Endodermal cell (in vitro differentiated cells): ENCODE data around the gene ACTN1. TPM values are rescaled to one million over a fixed set of nuclear protein-coding genes. Genes with fewer than 3 reads are reported as not detected.

Source experiments
- DNase-seq: peaks from one replicate; pipeline ENCODE4 v3.0.0-alpha.2; 2017
- H3K27ac ChIP-seq: 2 replicates; pipeline ENCODE4 v1.5.1; 2013; ENCODE audit warnings: mild to moderate bottlenecking, low read depth, low read length, moderate library complexity
- H3K27me3 ChIP-seq: 2 replicates; pipeline ENCODE4 v1.6.1; 2013; ENCODE audit warnings: mild to moderate bottlenecking, low read length, moderate library complexity; ENCODE audit not compliant: insufficient read depth, control insufficient read depth, poor library complexity, severe bottlenecking
- H3K36me3 ChIP-seq: 2 replicates; pipeline ENCODE4 v1.7.0; 2013; ENCODE audit warnings: mild to moderate bottlenecking, low read length, moderate library complexity; ENCODE audit not compliant: control insufficient read depth, insufficient read depth
- H3K4me1 ChIP-seq: one replicate; pipeline ENCODE4 v1.7.0; 2013; ENCODE audit warnings: low read length; ENCODE audit not compliant: control insufficient read depth, insufficient read depth
- H3K4me3 ChIP-seq: 2 replicates; pipeline ENCODE4 v1.5.1; 2013; ENCODE audit warnings: mild to moderate bottlenecking, low read length, moderate library complexity
- H3K9ac ChIP-seq: 2 replicates; pipeline ENCODE4 v1.6.1; 2013; ENCODE audit warnings: mild to moderate bottlenecking, low read length, moderate library complexity; ENCODE audit not compliant: poor library complexity, severe bottlenecking; ENCODE audit errors: extremely low read depth
- H3K9me3 ChIP-seq: 2 replicates; pipeline ENCODE4 v1.6.1; 2013; ENCODE audit warnings: mild to moderate bottlenecking, low read length, moderate library complexity; ENCODE audit not compliant: control insufficient read depth
- H3K27ac Mint-ChIP-seq: 2 replicates; pipeline ENCODE4 v1.8.0; 2020; ENCODE audit warnings: mixed read lengths
- H3K27me3 Mint-ChIP-seq: 2 replicates; pipeline ENCODE4 v1.8.0; 2021; ENCODE audit warnings: mild to moderate bottlenecking, mixed read lengths; ENCODE audit not compliant: insufficient read depth
- H3K36me3 Mint-ChIP-seq: 2 replicates; pipeline ENCODE4 v1.8.0; 2020; ENCODE audit warnings: low read depth, mixed read lengths
- H3K4me1 Mint-ChIP-seq: 2 replicates; pipeline ENCODE4 v1.8.0; 2020; ENCODE audit warnings: mixed read lengths
- H3K4me3 Mint-ChIP-seq: 2 replicates; pipeline ENCODE4 v1.8.0; 2020; ENCODE audit warnings: mild to moderate bottlenecking, moderate library complexity, mixed read lengths
- H3K9me3 Mint-ChIP-seq: 2 replicates; pipeline ENCODE4 v1.8.0; 2020; ENCODE audit warnings: mild to moderate bottlenecking, mixed read lengths
- WGBS, 2 experiments: methylation state at CpG; one replicate each; pipeline versions ENCODE4 v1.1.5 to v1.1.7; 2013; ENCODE audit warnings: missing lambda C conversion rate in 2 of 2, mixed read lengths in 1 of 2; ENCODE audit not compliant: insufficient coverage in 1 of 2, insufficient read length in 1 of 2; 5-methylcytosine and 5-hydroxymethylcytosine counted together
- total RNA-seq, 2 donors: library from RNA; stranded (reverse); fragmentation: NEBNext Ultra II Directional in 1 of 2; extraction: Animal tissue kit (Norgen Biotek cat#: 25700) in 1 of 2; gene quantifications; 2 replicates in 1 of 2; 3 replicates in 1 of 2; pipeline ENCODE4 v1.2.1, GENCODE V29; 2021
- TF ChIP-seq, protein P1 (sequence below): fragments of 200-600 bp; sonication (generic); conservative IDR thresholded peaks from 2 replicates; pipeline ENCODE4 v1.5.0; 2021; ENCODE audit warnings: antibody characterized with exemption, mild to moderate bottlenecking

Gene ACTN1
- total RNA-seq, 2 donors from 2014 or later = 190 to 275 TPM

DNA sequence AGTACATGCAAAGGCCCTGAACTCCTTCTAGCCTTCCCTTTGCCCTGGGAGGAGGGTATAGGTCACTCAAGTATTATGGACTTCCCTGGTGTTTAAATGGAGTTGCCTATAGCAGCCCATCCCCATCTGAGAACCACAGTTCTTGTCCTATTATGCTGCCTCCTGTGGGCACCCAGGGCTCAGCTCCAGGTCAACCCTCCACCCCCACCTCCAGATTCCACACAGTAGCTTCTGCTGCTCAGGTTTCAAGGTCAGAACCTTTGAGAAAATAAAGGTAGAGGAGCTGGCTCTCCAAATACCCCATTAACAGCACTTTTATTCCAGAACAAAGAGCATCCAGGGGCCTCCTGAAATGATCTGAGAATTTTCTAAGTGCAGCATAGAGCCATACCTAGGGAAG is 57.4 kb downstream of the ACTN1 start:
- Histone ChIP-seq H3K36me3 (peaks cover 96% of the 10 kb centered on the region), H3K27me3 (no peaks in the 10 kb centered on the region), H3K9me3 (peaks cover 11% of the 10 kb centered on the region), H3K4me1 (peaks cover 4% of the 10 kb centered on the region), H3K4me3 (no peak overlapping the region), H3K9ac (no peak overlapping the region), H3K27ac (no peak overlapping the region)
- peak; percentile 68 for DNase-seq
- H3K9me3 Mint-ChIP-seq = no peaks in the 10 kb centered on the region
- no peak overlapping the region for H3K4me3 Mint-ChIP-seq
- H3K27me3 Mint-ChIP-seq = no peaks in the 10 kb centered on the region
- peaks cover 78% of the 10 kb centered on the region for H3K36me3 Mint-ChIP-seq
- no peak overlapping the region for H3K27ac Mint-ChIP-seq
- TF ChIP-seq, protein P1, sequence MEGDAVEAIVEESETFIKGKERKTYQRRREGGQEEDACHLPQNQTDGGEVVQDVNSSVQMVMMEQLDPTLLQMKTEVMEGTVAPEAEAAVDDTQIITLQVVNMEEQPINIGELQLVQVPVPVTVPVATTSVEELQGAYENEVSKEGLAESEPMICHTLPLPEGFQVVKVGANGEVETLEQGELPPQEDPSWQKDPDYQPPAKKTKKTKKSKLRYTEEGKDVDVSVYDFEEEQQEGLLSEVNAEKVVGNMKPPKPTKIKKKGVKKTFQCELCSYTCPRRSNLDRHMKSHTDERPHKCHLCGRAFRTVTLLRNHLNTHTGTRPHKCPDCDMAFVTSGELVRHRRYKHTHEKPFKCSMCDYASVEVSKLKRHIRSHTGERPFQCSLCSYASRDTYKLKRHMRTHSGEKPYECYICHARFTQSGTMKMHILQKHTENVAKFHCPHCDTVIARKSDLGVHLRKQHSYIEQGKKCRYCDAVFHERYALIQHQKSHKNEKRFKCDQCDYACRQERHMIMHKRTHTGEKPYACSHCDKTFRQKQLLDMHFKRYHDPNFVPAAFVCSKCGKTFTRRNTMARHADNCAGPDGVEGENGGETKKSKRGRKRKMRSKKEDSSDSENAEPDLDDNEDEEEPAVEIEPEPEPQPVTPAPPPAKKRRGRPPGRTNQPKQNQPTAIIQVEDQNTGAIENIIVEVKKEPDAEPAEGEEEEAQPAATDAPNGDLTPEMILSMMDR = peak; percentile 55
- H3K4me1 Mint-ChIP-seq = peaks cover 13% of the 10 kb centered on the region

DNA sequence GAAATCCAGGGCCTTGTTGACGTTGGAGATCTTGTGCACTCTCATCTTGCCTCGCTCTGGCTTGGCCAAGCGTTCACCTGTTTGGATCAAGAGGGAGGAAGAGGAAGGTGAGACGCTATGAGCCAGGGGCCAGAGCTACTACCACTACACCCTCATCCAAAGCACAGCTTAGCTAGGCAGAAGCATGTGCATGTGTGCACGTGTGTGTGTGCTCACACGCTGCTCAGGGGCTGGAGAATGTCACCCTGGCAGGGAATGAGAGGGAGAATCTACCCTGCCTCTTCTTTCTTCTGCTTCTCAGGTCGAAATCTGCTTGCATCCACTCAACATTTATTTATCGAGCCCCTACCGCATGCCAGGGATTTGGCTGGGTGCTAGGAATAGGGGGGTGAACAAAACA is 58.1 kb downstream of the ACTN1 start:
- Histone ChIP-seq H3K27me3 (no peaks in the 10 kb centered on the region), H3K9ac (no peak overlapping the region), H3K4me1 (peaks cover 4% of the 10 kb centered on the region), H3K9me3 (peaks cover 6% of the 10 kb centered on the region), H3K36me3 (peaks cover 96% of the 10 kb centered on the region), H3K27ac (no peak overlapping the region), H3K4me3 (no peak overlapping the region)
- TF ChIP-seq, protein P1 = no peak
- DNase-seq = no peak
- Mint-ChIP-seq H3K9me3 (no peaks in the 10 kb centered on the region), H3K4me3 (no peak overlapping the region), H3K27ac (peak overlapping the region; percentile 27), H3K36me3 (peaks cover 83% of the 10 kb centered on the region), H3K4me1 (peaks cover 13% of the 10 kb centered on the region), H3K27me3 (no peaks in the 10 kb centered on the region)
- WGBS, 2 experiments = 90% methylated on average over 3 to 9 of the region's 9 CpGs

DNA sequence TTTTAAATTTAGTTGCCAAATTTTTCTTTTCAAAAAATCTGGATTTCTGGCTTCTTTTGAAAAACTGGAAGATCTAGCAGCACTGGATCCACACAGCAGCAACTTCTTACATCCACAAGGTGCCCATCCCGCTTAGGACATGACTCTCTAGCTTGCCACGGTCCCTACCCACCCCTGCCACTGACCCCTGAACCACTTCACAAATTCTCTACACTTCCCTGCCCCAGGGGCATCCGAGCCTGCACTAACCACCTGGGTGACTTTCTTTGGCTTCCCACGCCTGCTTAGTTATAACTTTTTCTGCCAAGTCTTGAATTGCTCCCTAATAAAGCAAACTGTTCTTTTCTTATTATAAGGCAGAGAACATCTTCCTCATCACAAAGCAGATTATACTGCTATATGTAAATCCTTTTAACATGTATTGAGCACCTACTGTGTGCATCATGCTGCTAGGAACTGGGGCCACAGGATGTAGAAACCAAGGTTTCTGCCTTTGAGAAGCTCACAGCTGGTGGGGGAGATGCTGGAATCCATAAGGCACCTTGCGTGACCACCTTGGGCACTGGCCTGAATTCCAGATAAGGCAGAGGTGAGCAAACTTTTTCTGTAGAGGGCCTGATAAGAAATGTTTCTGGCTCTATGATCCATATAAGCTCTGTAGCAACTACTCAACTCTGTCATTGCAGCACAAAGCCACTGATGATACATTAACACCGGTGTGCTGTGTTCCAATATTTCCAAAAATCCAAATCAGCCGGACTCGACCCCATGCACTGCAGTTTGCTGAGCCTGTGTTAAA is 59.8 kb downstream of the ACTN1 start:
- Mint-ChIP-seq H3K36me3 (peaks cover 82% of the 10 kb centered on the region), H3K4me3 (no peak overlapping the region), H3K4me1 (peaks cover 7% of the 10 kb centered on the region), H3K27ac (peak overlapping the region; percentile 75), H3K9me3 (no peaks in the 10 kb centered on the region), H3K27me3 (no peaks in the 10 kb centered on the region)
- H3K9ac ChIP-seq = no peak overlapping the region
- H3K9me3 ChIP-seq = peaks cover 5% of the 10 kb centered on the region
- H3K4me3 ChIP-seq = no peak overlapping the region
- 94 to 97% methylated on average over 5 to 8 of the region's 8 CpGs for WGBS, 2 experiments
- H3K36me3 ChIP-seq = peaks cover 96% of the 10 kb centered on the region
- no peaks in the 10 kb centered on the region for H3K27me3 ChIP-seq
- H3K4me1 ChIP-seq = peaks cover 4% of the 10 kb centered on the region
- no peak for DNase-seq
- TF ChIP-seq, protein P1 = no peak
- H3K27ac ChIP-seq = no peak overlapping the region
